BLaER1 (cell line): ENCODE measurements around the gene DENND1A.

ENCODE experiments used
- H3K27ac ChIP-seq: shearing (Covaris generic); formaldehyde crosslinking; 2 replicates; pipeline ENCODE4 v1.8.1; 2022
- H3K27me3 ChIP-seq: shearing (Covaris generic); formaldehyde crosslinking; 2 replicates; pipeline ENCODE4 v1.8.1; 2022
- H3K36me3 ChIP-seq: shearing (Covaris generic); formaldehyde crosslinking; 2 replicates; pipeline ENCODE4 v1.8.1; 2022
- H3K4me1 ChIP-seq: shearing (Covaris generic); formaldehyde crosslinking; 2 replicates; pipeline ENCODE4 v1.8.1; 2022
- H3K4me2 ChIP-seq: shearing (Covaris generic); formaldehyde crosslinking; 2 replicates; pipeline ENCODE4 v1.8.1; 2022
- H3K4me3 ChIP-seq: shearing (Covaris generic); formaldehyde crosslinking; 2 replicates; pipeline ENCODE4 v1.8.1; 2022
- H3K9ac ChIP-seq: shearing (Covaris generic); formaldehyde crosslinking; 2 replicates; pipeline ENCODE4 v1.8.1; 2022
- H3K9me3 ChIP-seq: shearing (Covaris generic); formaldehyde crosslinking; 2 replicates; pipeline ENCODE4 v1.8.1; 2022
- H4K20me1 ChIP-seq: shearing (Covaris generic); formaldehyde crosslinking; 2 replicates; pipeline ENCODE4 v1.8.1; 2022
- Cebpa-rat ChIP-seq: shearing (Covaris generic); IDR thresholded peaks from 2 replicates; pipeline ENCODE4 v1.8.1; 2022

DENND1A gene

GRCh38 chr9:123757960-123758359 lies 172.0 kb downstream of the DENND1A start:
- Histone ChIP-seq H4K20me1 (no peaks in the 10 kb centered on the region), H3K9ac (no peak overlapping the region), H3K36me3 (peaks cover 44% of the 10 kb centered on the region), H3K27me3 (no peaks in the 10 kb centered on the region), H3K27ac (no peak overlapping the region), H3K4me1 (no peaks in the 10 kb centered on the region), H3K4me2 (no peak overlapping the region), H3K4me3 (no peak overlapping the region), H3K9me3 (no peaks in the 10 kb centered on the region)
- TF ChIP-seq Cebpa-rat = no peak

- Histone ChIP-seq H4K20me1 (no peaks in the 10 kb centered on the region), H3K4me3 (no peak overlapping the region), H3K36me3 (peaks cover 44% of the 10 kb centered on the region), H3K9me3 (no peaks in the 10 kb centered on the region), H3K27me3 (no peaks in the 10 kb centered on the region), H3K4me2 (no peak overlapping the region), H3K9ac (no peak overlapping the region), H3K4me1 (no peaks in the 10 kb centered on the region), H3K27ac (no peak overlapping the region)
- TF ChIP-seq Cebpa-rat = no peak
Measured at GRCh38 chr9:123757547-123757946, 172.4 kb downstream of the DENND1A start.

GRCh38 chr9:123756484-123757106 lies 173.3 kb downstream of the DENND1A start:
- Histone ChIP-seq H3K9ac (no peak overlapping the region), H3K27me3 (no peaks in the 10 kb centered on the region), H3K27ac (no peak overlapping the region), H3K4me3 (no peak overlapping the region), H3K4me2 (no peak overlapping the region), H3K9me3 (no peaks in the 10 kb centered on the region), H4K20me1 (no peaks in the 10 kb centered on the region), H3K36me3 (peaks cover 44% of the 10 kb centered on the region), H3K4me1 (no peaks in the 10 kb centered on the region)
- TF ChIP-seq Cebpa-rat = no peak

GRCh38 chr9:123753669-123754258 lies 176.2 kb downstream of the DENND1A start:
- Histone ChIP-seq H3K9me3 (no peaks in the 10 kb centered on the region), H3K27ac (no peak overlapping the region), H3K27me3 (no peaks in the 10 kb centered on the region), H3K4me1 (peaks cover 12% of the 10 kb centered on the region), H3K4me3 (no peak overlapping the region), H3K9ac (no peak overlapping the region), H3K36me3 (peaks cover 38% of the 10 kb centered on the region), H4K20me1 (no peaks in the 10 kb centered on the region), H3K4me2 (no peak overlapping the region)
- TF ChIP-seq Cebpa-rat = no peak

GRCh38 chr9:123753016-123753415 lies 176.9 kb downstream of the DENND1A start:
- Histone ChIP-seq H3K27me3 (no peaks in the 10 kb centered on the region), H3K9me3 (no peaks in the 10 kb centered on the region), H4K20me1 (no peaks in the 10 kb centered on the region), H3K36me3 (peaks cover 41% of the 10 kb centered on the region), H3K4me1 (peaks cover 12% of the 10 kb centered on the region), H3K27ac (no peak overlapping the region), H3K4me2 (no peak overlapping the region), H3K4me3 (no peak overlapping the region), H3K9ac (no peak overlapping the region)
- no peak for TF ChIP-seq Cebpa-rat

GRCh38 chr9:123749580-123750202 lies 180.2 kb downstream of the DENND1A start:
- TF ChIP-seq Cebpa-rat = no peak
- Histone ChIP-seq H3K27me3 (no peaks in the 10 kb centered on the region), H3K4me3 (no peak overlapping the region), H3K4me1 (peaks cover 12% of the 10 kb centered on the region), H3K9me3 (no peaks in the 10 kb centered on the region), H3K36me3 (peaks cover 14% of the 10 kb centered on the region; the same call in 1 of the 2 replicates), H3K4me2 (peak overlapping the region; percentile 26; the same call in 1 of the 2 replicates), H3K9ac (no peak overlapping the region), H3K27ac (no peak overlapping the region), H4K20me1 (no peaks in the 10 kb centered on the region)

GRCh38 chr9:123746765-123747164 lies 183.2 kb downstream of the DENND1A start:
- no peaks in the 10 kb centered on the region for H3K27me3 ChIP-seq
- no peak overlapping the region for H3K4me2 ChIP-seq
- TF ChIP-seq Cebpa-rat = no peak
- no peaks in the 10 kb centered on the region for H4K20me1 ChIP-seq
- H3K36me3 ChIP-seq = peaks cover 3% of the 10 kb centered on the region; the same call in 1 of the 2 replicates
- H3K27ac ChIP-seq = no peak overlapping the region
- H3K9ac ChIP-seq = no peak overlapping the region
- H3K4me3 ChIP-seq = no peak overlapping the region
- no peaks in the 10 kb centered on the region for H3K9me3 ChIP-seq
- peaks cover 32% of the 10 kb centered on the region for H3K4me1 ChIP-seq

GRCh38 chr9:123745933-123746332 lies 184.0 kb downstream of the DENND1A start:
- Histone ChIP-seq H4K20me1 (no peaks in the 10 kb centered on the region), H3K4me2 (no peak overlapping the region), H3K9ac (no peak overlapping the region), H3K27ac (no peak overlapping the region), H3K4me1 (peaks cover 32% of the 10 kb centered on the region), H3K4me3 (no peak overlapping the region), H3K36me3 (peaks cover 3% of the 10 kb centered on the region; the same call in 1 of the 2 replicates), H3K9me3 (no peaks in the 10 kb centered on the region), H3K27me3 (no peaks in the 10 kb centered on the region)
- no peak for TF ChIP-seq Cebpa-rat

- H3K9me3 ChIP-seq = no peaks in the 10 kb centered on the region
- no peak for TF ChIP-seq Cebpa-rat
- H3K36me3 ChIP-seq = peaks cover 3% of the 10 kb centered on the region; the same call in 1 of the 2 replicates
Measured at GRCh38 chr9:123745451-123745850, 184.5 kb downstream of the DENND1A start.

DNA sequence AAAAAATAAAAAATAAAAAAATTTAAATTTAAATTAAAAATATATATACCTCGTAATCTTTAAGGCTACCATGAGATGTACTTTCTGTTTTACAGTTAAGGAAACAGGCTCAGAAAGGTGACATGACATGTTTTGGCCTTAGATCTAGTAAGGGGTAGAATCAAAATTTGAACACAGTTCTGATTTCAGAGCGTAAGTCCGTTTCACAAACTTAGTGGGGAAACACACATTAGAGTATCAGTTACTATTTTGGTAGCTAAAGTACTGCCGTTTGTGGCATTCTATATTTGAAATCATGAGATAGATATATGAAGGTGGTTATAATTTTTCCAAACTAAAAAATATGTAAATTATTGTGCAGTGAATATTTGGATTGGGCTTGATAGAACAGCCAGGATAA lies 186.2 kb downstream of the DENND1A start:
- Histone ChIP-seq H3K4me3 (no peak overlapping the region), H3K9me3 (no peaks in the 10 kb centered on the region), H3K36me3 (peaks cover 3% of the 10 kb centered on the region; the same call in 1 of the 2 replicates), H4K20me1 (no peaks in the 10 kb centered on the region), H3K27ac (no peak overlapping the region), H3K4me1 (peaks cover 20% of the 10 kb centered on the region), H3K27me3 (no peaks in the 10 kb centered on the region), H3K4me2 (no peak overlapping the region), H3K9ac (no peak overlapping the region)
- TF ChIP-seq Cebpa-rat = no peak

More at GRCh38 chr9:123745451-123745850, 184.5 kb downstream of the DENND1A start:
- Histone ChIP-seq H3K27ac (no peak overlapping the region), H3K4me3 (no peak overlapping the region), H3K4me2 (no peak overlapping the region), H4K20me1 (no peaks in the 10 kb centered on the region), H3K9ac (no peak overlapping the region), H3K27me3 (no peaks in the 10 kb centered on the region), H3K4me1 (peaks cover 32% of the 10 kb centered on the region)
